Stimulated activated CD8-positive, alpha-beta memory T cell treated with anti-CD3 and anti-CD28 coated beads, Interleukin-7, amount 100 ng/mL, for 1 hour (primary cell): ENCODE measurements around the gene DESI2.

Experiments
- DNase-seq, 2 donors: peaks; one replicate each; pipeline ENCODE4 v3.0.0-alpha.2; 2020; ENCODE audit warnings: low read depth in 2 of 2

The DESI2 gene

GRCh38 chr1:244755673-244756072 lies 102.7 kb downstream of the DESI2 start:
- DNase-seq: no peak

- no peak for DNase-seq
These were observed 104.4 kb downstream of the DESI2 start for GRCh38 chr1:244757091-244757939.
